HG03045 (cell line): ENCODE results near the gene NPL.

Experiments used
- ATAC-seq: cut with Tn5 transposase; IDR thresholded peaks from one replicate; pipeline ENCODE4 v1.9.1; 2021; ENCODE audit warnings: mild to moderate bottlenecking, moderate library complexity; ENCODE audit not compliant: unreplicated experiment

NPL gene, protein sequence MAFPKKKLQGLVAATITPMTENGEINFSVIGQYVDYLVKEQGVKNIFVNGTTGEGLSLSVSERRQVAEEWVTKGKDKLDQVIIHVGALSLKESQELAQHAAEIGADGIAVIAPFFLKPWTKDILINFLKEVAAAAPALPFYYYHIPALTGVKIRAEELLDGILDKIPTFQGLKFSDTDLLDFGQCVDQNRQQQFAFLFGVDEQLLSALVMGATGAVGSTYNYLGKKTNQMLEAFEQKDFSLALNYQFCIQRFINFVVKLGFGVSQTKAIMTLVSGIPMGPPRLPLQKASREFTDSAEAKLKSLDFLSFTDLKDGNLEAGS

DNA sequence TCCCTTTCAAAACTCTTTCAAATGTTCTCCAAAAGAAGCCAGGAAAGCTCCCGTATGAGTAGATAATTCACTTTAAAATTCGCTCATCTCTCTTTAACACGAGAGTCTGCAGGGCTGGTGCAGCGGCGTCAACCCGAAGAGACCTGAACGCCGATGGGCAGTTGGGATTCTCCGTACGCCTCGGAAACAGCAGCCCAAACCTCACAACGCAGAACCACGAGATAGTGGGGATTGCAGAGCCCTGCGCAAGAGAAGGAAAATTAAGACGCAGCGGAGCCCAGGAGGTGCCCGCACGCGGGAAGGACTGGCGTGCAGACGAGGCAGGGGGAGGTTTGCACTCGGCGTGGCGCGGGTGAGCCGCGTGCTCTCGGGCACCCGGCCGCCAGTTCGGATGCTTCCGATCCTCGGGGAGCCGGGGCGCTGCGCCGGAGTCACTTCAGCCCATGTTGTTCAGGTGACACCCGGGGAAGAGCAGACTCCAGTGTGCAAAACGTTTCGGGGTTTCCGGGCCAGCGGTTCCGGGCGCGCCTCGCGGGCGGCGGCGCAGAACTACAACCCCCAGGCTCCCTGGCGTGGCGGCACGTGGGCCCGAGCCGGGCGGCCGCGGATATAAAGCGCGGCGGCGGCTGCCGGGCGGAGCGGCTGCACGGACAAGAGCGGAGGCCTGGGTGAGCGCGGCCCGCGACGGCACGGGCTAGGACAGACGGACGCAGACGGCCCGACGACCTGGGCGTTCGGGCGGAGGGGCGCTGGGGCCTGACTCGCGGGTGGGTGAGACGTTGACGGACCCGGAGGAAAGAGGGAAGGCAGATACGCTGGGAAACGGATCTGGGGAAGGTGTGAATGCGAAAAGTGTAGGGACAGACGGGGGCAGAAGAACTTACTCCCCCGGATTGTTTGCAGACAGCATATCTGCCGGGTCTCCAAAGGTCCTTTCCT is at the start of gene NPL:
TSS of gene NPL (plus strand) at position 636 of the 939 bp plus-strand sequence. CDS start 4,599 bp downstream, outside the sequence.
- peak; percentile 97 for ATAC-seq

- no peak for ATAC-seq
Observed at GRCh38 chr1:182740120-182740519, 49.5 kb upstream of the NPL start.

DNA sequence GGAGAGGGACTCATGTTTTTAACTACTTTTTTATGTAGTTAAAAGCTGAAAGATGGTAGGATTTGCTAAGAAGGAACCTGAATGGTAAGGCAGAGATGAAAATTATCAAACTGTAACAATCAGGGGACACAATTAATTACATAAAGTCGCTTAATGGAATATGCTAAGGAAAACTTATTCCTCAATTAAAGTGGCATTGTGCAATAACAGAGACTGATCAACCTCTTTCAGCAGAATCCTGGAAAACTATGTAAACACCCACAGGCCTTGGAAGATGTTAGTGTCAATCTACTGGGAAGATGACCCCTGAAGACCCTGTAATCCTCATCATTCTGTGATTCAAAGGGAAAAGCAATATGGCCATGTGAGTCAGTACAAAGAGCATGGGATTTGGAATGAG is 46.8 kb upstream of the NPL start:
- ATAC-seq: no peak

GRCh38 chr1:182752077-182752988 is 37.2 kb upstream of the NPL start:
- no peak for ATAC-seq

GRCh38 chr1:182754087-182754486 is 35.5 kb upstream of the NPL start:
- ATAC-seq: no peak

GRCh38 chr1:182754543-182755314 is 34.8 kb upstream of the NPL start:
- no peak for ATAC-seq

DNA sequence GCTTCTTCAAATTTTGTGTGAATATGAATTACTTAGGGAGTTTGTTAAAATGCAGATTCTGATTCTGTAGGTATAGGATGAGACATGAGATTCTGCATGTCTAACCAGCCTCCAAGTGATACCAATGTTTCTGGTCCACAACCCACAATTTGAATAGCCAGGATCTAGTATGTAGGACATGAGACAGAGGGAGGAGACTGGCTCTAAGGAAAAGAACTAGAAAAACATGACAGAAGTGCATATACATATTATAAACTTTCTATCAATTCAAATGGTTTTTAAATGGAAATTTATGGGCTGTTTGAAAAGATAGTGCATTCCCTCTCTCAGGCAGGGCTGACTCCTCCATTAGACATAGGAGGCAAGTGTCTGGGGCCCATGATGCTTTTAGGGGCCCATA is 33.9 kb upstream of the NPL start:
- ATAC-seq: no peak

- ATAC-seq: no peak
Observed at GRCh38 chr1:182756423-182756822, 33.1 kb upstream of the NPL start.

GRCh38 chr1:182761396-182762395 is 27.9 kb upstream of the NPL start:
- no peak for ATAC-seq

- no peak for ATAC-seq
Observed at GRCh38 chr1:182762536-182762935, 27.0 kb upstream of the NPL start.

- no peak for ATAC-seq
Observed at GRCh38 chr1:182764029-182764727, 25.4 kb upstream of the NPL start.

DNA sequence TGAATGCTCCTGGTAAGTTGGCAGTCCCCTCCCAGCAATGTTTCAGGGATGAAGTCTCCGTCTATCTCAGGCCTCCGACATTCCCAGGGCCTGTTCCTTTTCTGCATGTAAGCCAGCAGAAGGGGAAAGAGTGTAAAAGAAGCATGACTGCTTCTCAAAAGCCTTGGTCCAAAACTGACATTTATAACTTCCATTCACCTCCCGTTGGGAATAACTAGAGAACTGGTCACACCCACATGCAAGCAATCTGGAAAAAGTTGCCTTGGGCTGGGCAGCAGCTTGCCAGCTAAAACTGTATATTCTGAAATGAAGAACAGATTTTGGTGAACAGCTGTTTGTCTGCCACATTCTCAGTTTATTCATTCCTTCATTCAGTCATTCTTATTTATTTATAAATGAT is 24.2 kb upstream of the NPL start:
- ATAC-seq: no peak

DNA sequence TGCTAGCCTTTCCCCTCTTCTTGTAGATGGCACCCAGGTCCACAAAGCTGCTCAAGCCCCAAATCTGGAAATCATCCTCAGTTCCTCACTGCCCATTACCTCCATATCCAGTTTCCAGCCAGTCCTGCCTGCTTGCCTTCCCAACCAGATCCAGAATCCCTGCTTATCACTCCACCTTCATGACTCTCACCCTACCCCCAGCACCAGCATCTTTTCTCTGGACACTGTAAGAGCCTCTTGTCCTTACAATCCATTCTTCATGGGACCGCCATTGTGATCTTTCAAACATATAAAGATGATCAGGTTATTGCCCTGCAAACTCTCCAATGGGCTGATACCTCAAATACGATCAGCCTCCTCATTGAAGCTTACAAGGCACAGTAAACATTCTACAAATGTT is 23.5 kb upstream of the NPL start:
- no peak for ATAC-seq

GRCh38 chr1:182766881-182767645 is 22.5 kb upstream of the NPL start:
- ATAC-seq: no peak

DNA sequence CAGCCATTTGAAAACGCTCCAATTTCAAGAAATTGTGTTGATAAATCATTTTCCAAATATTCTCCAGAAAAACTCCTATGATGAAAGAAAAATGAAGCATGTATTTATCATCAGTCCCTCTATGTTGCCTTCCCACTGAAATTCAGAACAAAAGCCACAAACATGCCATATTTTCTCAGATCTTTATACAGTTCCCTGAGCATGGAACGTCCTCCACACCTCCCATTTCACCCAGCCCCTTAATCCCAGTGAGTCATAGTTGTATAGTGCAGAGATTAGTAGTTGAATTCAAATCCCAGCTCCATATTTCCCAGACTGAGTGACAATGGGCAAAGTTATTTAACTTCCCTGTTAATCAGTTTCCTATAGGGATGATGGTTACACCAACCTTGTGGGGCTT is 20.6 kb upstream of the NPL start:
- no peak for ATAC-seq

DNA sequence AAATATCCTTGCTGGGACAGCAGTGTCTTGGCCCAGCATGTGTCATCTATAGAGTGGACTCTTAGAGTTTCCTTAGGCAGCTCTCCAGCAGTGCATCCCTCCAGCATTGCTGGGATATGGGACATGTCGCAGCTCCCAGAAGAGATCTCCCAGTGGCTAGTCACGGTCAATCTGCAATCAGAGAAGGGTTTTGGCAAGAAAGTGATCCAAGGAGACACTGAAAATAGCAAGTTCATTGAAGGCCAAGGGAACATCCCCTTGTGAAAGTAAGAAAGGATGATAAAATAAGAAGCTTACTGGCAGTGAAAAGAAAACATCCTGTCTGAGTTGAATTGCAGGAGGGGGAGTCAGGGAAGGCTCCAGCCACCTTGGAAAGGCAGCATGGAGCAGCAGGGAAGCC is 19.3 kb upstream of the NPL start:
- no peak for ATAC-seq

DNA sequence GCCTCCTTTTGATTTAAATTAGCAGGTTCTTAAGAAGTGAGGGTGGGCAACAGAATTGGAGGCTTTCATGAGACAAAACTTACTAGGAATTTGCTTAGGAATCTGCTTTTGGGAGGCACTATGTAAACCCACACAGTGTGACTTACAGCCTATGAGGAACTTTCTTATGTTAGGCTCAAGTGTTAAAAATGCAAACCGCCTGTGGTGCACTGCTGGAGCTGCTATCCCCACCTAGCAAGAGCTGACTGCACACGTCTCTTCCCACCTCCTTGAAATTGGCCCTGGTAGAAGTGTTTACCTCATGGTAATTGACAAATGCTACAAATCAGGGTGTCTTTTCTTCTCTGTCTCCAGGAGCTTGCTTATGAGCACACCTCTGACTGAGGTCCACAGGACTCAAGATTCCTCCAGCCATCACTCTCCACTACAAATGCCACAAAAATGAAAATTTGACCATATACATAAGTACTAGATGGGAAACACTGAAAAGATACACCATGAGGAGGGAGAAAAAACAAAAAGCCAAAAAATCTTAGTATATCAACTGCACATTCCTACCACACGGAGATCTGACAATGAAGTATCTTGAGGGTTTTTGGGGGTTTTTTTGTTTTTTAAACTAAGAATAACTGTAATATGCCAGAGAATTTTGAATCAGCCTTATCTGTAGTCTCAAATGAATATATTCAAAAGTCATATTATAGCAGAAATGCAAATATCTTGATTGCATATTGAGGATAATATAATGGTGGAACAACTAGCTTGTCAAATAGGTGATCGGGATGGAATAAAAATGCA is 18.2 kb upstream of the NPL start:
- ATAC-seq: no peak
